ENCODE data around the gene RASA1. TPM values are rescaled to one million over a fixed set of nuclear protein-coding genes. Genes with fewer than 3 reads are reported as not detected.

RASA1 gene
- total RNA-seq, 1 donor from 2014 or later = 37.9 TPM

- no peak for DNase-seq (ENCODE audit: low spot score)
Observed at GRCh38 chr5:87361031-87361445, 93.4 kb downstream of the RASA1 start.

- no peak for DNase-seq (ENCODE audit: low spot score)
Observed at GRCh38 chr5:87361536-87362213, 94.0 kb downstream of the RASA1 start.

GRCh38 chr5:87367243-87367642 lies 99.6 kb downstream of the RASA1 start:
- DNase-seq (ENCODE audit: low spot score) = no peak

GRCh38 chr5:87368601-87369000 lies 100.9 kb downstream of the RASA1 start:
- no peak for DNase-seq (ENCODE audit: low spot score)

- DNase-seq (ENCODE audit: low spot score) = no peak
Observed at GRCh38 chr5:87369431-87369830, 101.7 kb downstream of the RASA1 start.

GRCh38 chr5:87372705-87373104 lies 105.0 kb downstream of the RASA1 start:
- no peak for DNase-seq (ENCODE audit: low spot score)

- DNase-seq (ENCODE audit: low spot score) = no peak
Observed at GRCh38 chr5:87382224-87382623, 114.5 kb downstream of the RASA1 start.

- DNase-seq (ENCODE audit: low spot score) = no peak
Observed at GRCh38 chr5:87383216-87383615, 115.5 kb downstream of the RASA1 start.

GRCh38 chr5:87385802-87386201 lies 118.1 kb downstream of the RASA1 start:
- DNase-seq (ENCODE audit: low spot score) = no peak

- DNase-seq (ENCODE audit: low spot score) = no peak
Observed at GRCh38 chr5:87388129-87388528, 120.4 kb downstream of the RASA1 start.

- no peak for DNase-seq (ENCODE audit: low spot score)
Observed at GRCh38 chr5:87389296-87390034, 121.8 kb downstream of the RASA1 start.

- DNase-seq (ENCODE audit: low spot score) = no peak
Observed at GRCh38 chr5:87390075-87390474, 122.4 kb downstream of the RASA1 start.

GRCh38 chr5:87390576-87391199 lies 123.0 kb downstream of the RASA1 start:
- no peak for DNase-seq (ENCODE audit: low spot score)

- no peak for DNase-seq (ENCODE audit: low spot score)
Observed at GRCh38 chr5:87392170-87392569, 124.5 kb downstream of the RASA1 start.

- DNase-seq (ENCODE audit: low spot score) = no peak
Observed at GRCh38 chr5:87392801-87393200, 125.1 kb downstream of the RASA1 start.

- no peak for DNase-seq (ENCODE audit: low spot score)
Observed at GRCh38 chr5:87393331-87393730, 125.6 kb downstream of the RASA1 start.

GRCh38 chr5:87394411-87395165 lies 126.9 kb downstream of the RASA1 start:
- DNase-seq (ENCODE audit: low spot score) = no peak

- no peak for DNase-seq (ENCODE audit: low spot score)
Observed at GRCh38 chr5:87398981-87399614, 131.4 kb downstream of the RASA1 start.

GRCh38 chr5:87399720-87400119 lies 132.0 kb downstream of the RASA1 start:
- DNase-seq (ENCODE audit: low spot score) = no peak

GRCh38 chr5:87400305-87400899 lies 132.7 kb downstream of the RASA1 start:
- DNase-seq (ENCODE audit: low spot score) = no peak

- no peak for DNase-seq (ENCODE audit: low spot score)
Observed at GRCh38 chr5:87401626-87402025, 133.9 kb downstream of the RASA1 start.

Measured in ureter (tissue), 1 donor.